ENCODE data around the gene HMGN4. TPM values are rescaled to one million over a fixed set of nuclear protein-coding genes. Genes with fewer than 3 reads are reported as not detected.
A peak's percentile ranks its signal among the peaks of the same experiment; 100 is the strongest.

Gene HMGN4
- total and polyA plus RNA-seq, 5 donors: 20.1 to 42.9 (median 35.4) TPM

GRCh38 chr6:26552640-26553188, 14.5 kb downstream of the HMGN4 start:
- intact Hi-C loops (cut with DNase I): loop anchor here in 1 of 4 donors (10.0 kb wide), 1 partner anchor 238 kb away; no protein-coding TSS in a partner anchor
- Histone ChIP-seq H3K9me3 (ENCODE audit: control insufficient read depth, low read length) (no peaks in the 10 kb centered on the region), H3K27ac (ENCODE audit: low read length) (no peak overlapping the region), H3K4me3 (ENCODE audit: low read length) (peak overlapping the region; percentile 79), H3K27me3 (ENCODE audit: control insufficient read depth, insufficient read depth) (no peaks in the 10 kb centered on the region), H3K4me1 (ENCODE audit: control insufficient read depth, insufficient read depth, low read length) (no peaks in the 10 kb centered on the region)
- WGBS: 58% methylated on average over 11 of the region's 11 CpGs
- DNase-seq: no peak
- no peak for ATAC-seq

GRCh38 chr6:26553264-26553634, 15.1 kb downstream of the HMGN4 start:
- intact Hi-C loops (cut with DNase I): loop anchor here in 1 of 4 donors (10.0 kb wide), 1 partner anchor 238 kb away; no protein-coding TSS in a partner anchor
- ATAC-seq (peak; percentile 80 to 87), DNase-seq (peak; percentile 65 to 84 (median 80))
- no peaks in the 10 kb centered on the region for H3K27me3 ChIP-seq (ENCODE audit: control insufficient read depth, insufficient read depth)
- H3K9me3 ChIP-seq (ENCODE audit: control insufficient read depth, low read length): no peaks in the 10 kb centered on the region
- under 1% methylated on average over 13 of the region's 13 CpGs for WGBS
- no peaks in the 10 kb centered on the region for H3K4me1 ChIP-seq (ENCODE audit: control insufficient read depth, insufficient read depth, low read length)
- no peak overlapping the region for H3K27ac ChIP-seq (ENCODE audit: low read length)
- H3K4me3 ChIP-seq (ENCODE audit: low read length): peak overlapping the region; percentile 79

GRCh38 chr6:26553635-26554446, 15.7 kb downstream of the HMGN4 start:
- under 1% methylated on average over 19 of the region's 19 CpGs for WGBS
- DNase-seq (peak; percentile 75 to 90 (median 87)), ATAC-seq (peak; percentile 88 to 90)
- Histone ChIP-seq H3K4me1 (ENCODE audit: control insufficient read depth, insufficient read depth, low read length) (no peaks in the 10 kb centered on the region), H3K9me3 (ENCODE audit: control insufficient read depth, low read length) (no peaks in the 10 kb centered on the region), H3K27ac (ENCODE audit: low read length) (peak overlapping the region; percentile 79), H3K27me3 (ENCODE audit: control insufficient read depth, insufficient read depth) (no peaks in the 10 kb centered on the region), H3K4me3 (ENCODE audit: low read length) (peak overlapping the region; percentile 79)
- intact Hi-C loops (cut with DNase I): loop anchor here in 1 of 4 donors (10.0 kb wide), 1 partner anchor 239 kb away; no protein-coding TSS in a partner anchor

GRCh38 chr6:26554447-26554696, 16.2 kb downstream of the HMGN4 start:
- Histone ChIP-seq H3K9me3 (ENCODE audit: control insufficient read depth, low read length) (no peaks in the 10 kb centered on the region), H3K27ac (ENCODE audit: low read length) (no peak overlapping the region), H3K4me3 (ENCODE audit: low read length) (peak overlapping the region; percentile 79), H3K27me3 (ENCODE audit: control insufficient read depth, insufficient read depth) (no peaks in the 10 kb centered on the region), H3K4me1 (ENCODE audit: control insufficient read depth, insufficient read depth, low read length) (no peaks in the 10 kb centered on the region)
- ATAC-seq (no peak), DNase-seq (no peak)
- WGBS: 15% methylated on average over 1 of the region's 1 CpG
- intact Hi-C loops (cut with DNase I): loop anchor here in 1 of 4 donors (10.0 kb wide), 1 partner anchor 240 kb away; no protein-coding TSS in a partner anchor

GRCh38 chr6:26554697-26555504, 16.7 kb downstream of the HMGN4 start:
- peak in 1 of 2 donors; percentile 26 for ATAC-seq
- H3K4me3 ChIP-seq (ENCODE audit: low read length): peak overlapping the region; percentile 79
- 10% methylated on average over 27 of the region's 27 CpGs for WGBS
- no peaks in the 10 kb centered on the region for H3K4me1 ChIP-seq (ENCODE audit: control insufficient read depth, insufficient read depth, low read length)
- peak in 2 of 3 donors; percentile 55 to 68 for DNase-seq
- H3K9me3 ChIP-seq (ENCODE audit: control insufficient read depth, low read length): no peaks in the 10 kb centered on the region
- intact Hi-C loops (cut with DNase I): loop anchor here in 1 of 4 donors (10.0 kb wide), 1 partner anchor 240 kb away; no protein-coding TSS in a partner anchor
- H3K27ac ChIP-seq (ENCODE audit: low read length): peak overlapping the region; percentile 51
- no peaks in the 10 kb centered on the region for H3K27me3 ChIP-seq (ENCODE audit: control insufficient read depth, insufficient read depth)

GRCh38 chr6:26555505-26556262, 17.5 kb downstream of the HMGN4 start:
- no peak overlapping the region for H3K27ac ChIP-seq (ENCODE audit: low read length)
- H3K9me3 ChIP-seq (ENCODE audit: control insufficient read depth, low read length): no peaks in the 10 kb centered on the region
- DNase-seq (no peak), ATAC-seq (no peak)
- intact Hi-C loops (cut with DNase I): loop anchor here in 1 of 4 donors (10.0 kb wide), 1 partner anchor 241 kb away; no protein-coding TSS in a partner anchor
- no peaks in the 10 kb centered on the region for H3K27me3 ChIP-seq (ENCODE audit: control insufficient read depth, insufficient read depth)
- no peaks in the 10 kb centered on the region for H3K4me1 ChIP-seq (ENCODE audit: control insufficient read depth, insufficient read depth, low read length)
- WGBS: 43% methylated on average over 19 of the region's 19 CpGs
- no peak overlapping the region for H3K4me3 ChIP-seq (ENCODE audit: low read length)

- intact Hi-C loops (cut with DNase I): loop anchor here in 1 of 4 donors (10.0 kb wide), 1 partner anchor 242 kb away; no protein-coding TSS in a partner anchor
- Histone ChIP-seq H3K27ac (ENCODE audit: low read length) (no peak overlapping the region), H3K9me3 (ENCODE audit: control insufficient read depth, low read length) (no peaks in the 10 kb centered on the region), H3K4me3 (ENCODE audit: low read length) (no peak overlapping the region), H3K4me1 (ENCODE audit: control insufficient read depth, insufficient read depth, low read length) (no peaks in the 10 kb centered on the region), H3K27me3 (ENCODE audit: control insufficient read depth, insufficient read depth) (no peaks in the 10 kb centered on the region)
- WGBS: 32% methylated on average over 16 of the region's 16 CpGs
- ATAC-seq (peak; percentile 14 to 16), DNase-seq (peak in 2 of 3 donors; percentile 70 to 73)
These were observed 18.3 kb downstream of the HMGN4 start for GRCh38 chr6:26556263-26557070.

- ATAC-seq: no peak
- H3K27me3 ChIP-seq (ENCODE audit: control insufficient read depth, insufficient read depth): no peaks in the 10 kb centered on the region
- no peaks in the 10 kb centered on the region for H3K9me3 ChIP-seq (ENCODE audit: control insufficient read depth, low read length)
- intact Hi-C loops (cut with DNase I): no loop called here
- no peak for DNase-seq
- H3K4me1 ChIP-seq (ENCODE audit: control insufficient read depth, insufficient read depth, low read length): no peaks in the 10 kb centered on the region
- H3K4me3 ChIP-seq (ENCODE audit: low read length): no peak overlapping the region
- H3K27ac ChIP-seq (ENCODE audit: low read length): no peak overlapping the region
- WGBS: 88% methylated on average over 17 of the region's 17 CpGs
These were observed 23.6 kb downstream of the HMGN4 start for GRCh38 chr6:26561533-26562466.

- H3K27me3 ChIP-seq (ENCODE audit: control insufficient read depth, insufficient read depth): no peaks in the 10 kb centered on the region
- DNase-seq (no peak), ATAC-seq (no peak)
- no peak overlapping the region for H3K27ac ChIP-seq (ENCODE audit: low read length)
- no peaks in the 10 kb centered on the region for H3K4me1 ChIP-seq (ENCODE audit: control insufficient read depth, insufficient read depth, low read length)
- intact Hi-C loops (cut with DNase I): no loop called here
- H3K4me3 ChIP-seq (ENCODE audit: low read length): no peak overlapping the region
- H3K9me3 ChIP-seq (ENCODE audit: control insufficient read depth, low read length): no peaks in the 10 kb centered on the region
- WGBS: 70% methylated on average over 6 of the region's 6 CpGs
These were observed 25.3 kb downstream of the HMGN4 start for GRCh38 chr6:26563488-26563887.

Measured in right cardiac atrium (tissue), 5 donors.